Measurements from ENCODE around the gene DSE.
A peak's percentile ranks its signal among the peaks of the same experiment; 100 is the strongest.

Gene DSE

GRCh38 chr6:116389357-116389756 lies 18.6 kb downstream of the DSE start:
- H3K4me3 ChIP-seq (ENCODE audit: control insufficient read depth, low read depth, low read length): no peak overlapping the region
- DNase-seq (ENCODE audit: low read depth): no peak
- no peak for TF ChIP-seq CTCF (conservative IDR thresholded peaks at IDR 0.05; ENCODE audit: control insufficient read depth, insufficient read depth, low read depth, low read length)

GRCh38 chr6:116390581-116390980 lies 19.8 kb downstream of the DSE start:
- no peak overlapping the region for H3K4me3 ChIP-seq (ENCODE audit: control insufficient read depth, low read depth, low read length)
- no peak for TF ChIP-seq CTCF (conservative IDR thresholded peaks at IDR 0.05; ENCODE audit: control insufficient read depth, insufficient read depth, low read depth, low read length)
- DNase-seq (ENCODE audit: low read depth): no peak

GRCh38 chr6:116392132-116393013 lies 21.6 kb downstream of the DSE start:
- TF ChIP-seq CTCF (conservative IDR thresholded peaks at IDR 0.05; ENCODE audit: control insufficient read depth, insufficient read depth, low read depth, low read length): no peak
- H3K4me3 ChIP-seq (ENCODE audit: control insufficient read depth, low read depth, low read length): no peak overlapping the region
- peak; percentile 36 for DNase-seq (ENCODE audit: low read depth)

- no peak overlapping the region for H3K4me3 ChIP-seq (ENCODE audit: control insufficient read depth, low read depth, low read length)
- peak; percentile 28 for DNase-seq (ENCODE audit: low read depth)
- TF ChIP-seq CTCF (conservative IDR thresholded peaks at IDR 0.05; ENCODE audit: control insufficient read depth, insufficient read depth, low read depth, low read length): peak; percentile 27
Measured at GRCh38 chr6:116393430-116393829, 22.7 kb downstream of the DSE start.

GRCh38 chr6:116395647-116396046 lies 24.9 kb downstream of the DSE start:
- DNase-seq (ENCODE audit: low read depth): no peak
- no peak for TF ChIP-seq CTCF (conservative IDR thresholded peaks at IDR 0.05; ENCODE audit: control insufficient read depth, insufficient read depth, low read depth, low read length)

GRCh38 chr6:116396441-116396840 lies 25.7 kb downstream of the DSE start:
- DNase-seq (ENCODE audit: low read depth): peak; percentile 20
- TF ChIP-seq CTCF (conservative IDR thresholded peaks at IDR 0.05; ENCODE audit: control insufficient read depth, insufficient read depth, low read depth, low read length): no peak
- no peak overlapping the region for H3K4me3 ChIP-seq (ENCODE audit: control insufficient read depth, low read depth, low read length)

More at GRCh38 chr6:116395647-116396046, 24.9 kb downstream of the DSE start:
- H3K4me3 ChIP-seq (ENCODE audit: control insufficient read depth, low read depth, low read length): no peak overlapping the region
